ENCODE results near the gene RAD54L. TPM values are rescaled to one million over a fixed set of nuclear protein-coding genes. Genes with fewer than 3 reads are reported as not detected.

The RAD54L gene
- total and polyA plus RNA-seq, 2 donors (not counting 1 experiment from before 2014, with no cell fraction given), result 0.57 to 1.1 TPM

- Histone ChIP-seq H2AFZ (ENCODE audit: insufficient read depth, low read depth, low read length, poor library complexity, severe bottlenecking) (no peak overlapping the region), H3K79me2 (ENCODE audit: control insufficient read depth, insufficient read depth, low read length) (peaks cover 45% of the 10 kb centered on the region), H3K4me2 (replicated peaks; ENCODE audit: low read depth, low read length, poor library complexity, severe bottlenecking) (no peak overlapping the region), H3K9me3 (ENCODE audit: control extremely low read depth in 1 of 3, control insufficient read depth in 2 of 3, insufficient read depth in 1 of 3, low read length in 2 of 3) (no peaks in the 10 kb centered on the region), H4K20me1 (ENCODE audit: control insufficient read depth, insufficient read depth, low read length, poor library complexity, severe bottlenecking) (peaks cover 37% of the 10 kb centered on the region), H3K4me1 (ENCODE audit: control insufficient read depth in 2 of 2, insufficient read depth in 2 of 2, low read length in 2 of 2) (peaks cover 8 to 25% of the 10 kb centered on the region in 2 donors), H3K4me3 (ENCODE audit: control extremely low read depth in 1 of 5, extremely low read depth in 1 of 5, insufficient read depth in 1 of 5, low read depth in 2 of 5, low read length in 4 of 5) (no peak overlapping the region), H3K27me3 (replicated peaks in 1 of 4; ENCODE audit: control extremely low read depth in 1 of 4, control insufficient read depth in 3 of 4, insufficient read depth in 4 of 4, low read length in 3 of 4) (no peaks in the 10 kb centered on the region), H3K27ac (ENCODE audit: low read length in 2 of 2) (no peak overlapping the region), H3K9ac (ENCODE audit: low read length) (no peak overlapping the region), H3K36me3 (replicated peaks in 1 of 2; ENCODE audit: control extremely low read depth in 1 of 2, control insufficient read depth in 1 of 2, extremely low read depth in 1 of 2, insufficient read depth in 2 of 2, low read length in 1 of 2) (peaks cover 5 to 54% of the 10 kb centered on the region in 2 experiments)
- Mint-ChIP-seq H3K4me3 (no peak overlapping the region), H3K4me1 (peaks cover 27% of the 10 kb centered on the region), H3K27me3 (no peaks in the 10 kb centered on the region), H3K9me3 (ENCODE audit: insufficient read depth) (no peaks in the 10 kb centered on the region), H3K27ac (no peak overlapping the region)
- WGBS (ENCODE audit: insufficient coverage), result 91% methylated on average over 10 of the region's 16 CpGs
- ATAC-seq (ENCODE audit: low read depth), result no peak
- intact Hi-C loops (cut with micrococcal nuclease), result no loop called here
- TF ChIP-seq, protein P1, sequence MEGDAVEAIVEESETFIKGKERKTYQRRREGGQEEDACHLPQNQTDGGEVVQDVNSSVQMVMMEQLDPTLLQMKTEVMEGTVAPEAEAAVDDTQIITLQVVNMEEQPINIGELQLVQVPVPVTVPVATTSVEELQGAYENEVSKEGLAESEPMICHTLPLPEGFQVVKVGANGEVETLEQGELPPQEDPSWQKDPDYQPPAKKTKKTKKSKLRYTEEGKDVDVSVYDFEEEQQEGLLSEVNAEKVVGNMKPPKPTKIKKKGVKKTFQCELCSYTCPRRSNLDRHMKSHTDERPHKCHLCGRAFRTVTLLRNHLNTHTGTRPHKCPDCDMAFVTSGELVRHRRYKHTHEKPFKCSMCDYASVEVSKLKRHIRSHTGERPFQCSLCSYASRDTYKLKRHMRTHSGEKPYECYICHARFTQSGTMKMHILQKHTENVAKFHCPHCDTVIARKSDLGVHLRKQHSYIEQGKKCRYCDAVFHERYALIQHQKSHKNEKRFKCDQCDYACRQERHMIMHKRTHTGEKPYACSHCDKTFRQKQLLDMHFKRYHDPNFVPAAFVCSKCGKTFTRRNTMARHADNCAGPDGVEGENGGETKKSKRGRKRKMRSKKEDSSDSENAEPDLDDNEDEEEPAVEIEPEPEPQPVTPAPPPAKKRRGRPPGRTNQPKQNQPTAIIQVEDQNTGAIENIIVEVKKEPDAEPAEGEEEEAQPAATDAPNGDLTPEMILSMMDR (IDR thresholded peaks at IDR 0.05), result no peak
- no peak for TF ChIP-seq EZH2 (IDR thresholded peaks at IDR 0.05; ENCODE audit: borderline replicate concordance, insufficient read depth, low read depth, low read length, poor library complexity, severe bottlenecking)
- no peak for DNase-seq
- CTCF ChIA-PET, result interaction anchor here (0.6 to 1.8 kb wide), 3 partner anchors 8 to 38 kb away, joined by 4 to 5 read pairs (median 4); no protein-coding TSS in a partner anchor
- POLR2A ChIA-PET, result no interaction called here
Measured at GRCh38 chr1:46309401-46310159, 62.0 kb downstream of the RAD54L start.

- ChIA-PET CTCF (interaction anchor here (0.6 kb wide), 1 partner anchor 29 kb away, joined by 4 read pairs; no protein-coding TSS in a partner anchor), POLR2A (interaction anchor here (0.7 kb wide), 1 partner anchor 123 kb away, joined by 3 read pairs; no protein-coding TSS in a partner anchor)
- H3K9me3 Mint-ChIP-seq (ENCODE audit: insufficient read depth), result no peaks in the 10 kb centered on the region
- WGBS (ENCODE audit: insufficient coverage), result 100% methylated on average over 2 of the region's 4 CpGs
- H3K36me3 ChIP-seq (replicated peaks in 1 of 2; ENCODE audit: control extremely low read depth in 1 of 2, control insufficient read depth in 1 of 2, extremely low read depth in 1 of 2, insufficient read depth in 2 of 2, low read length in 1 of 2), result peaks cover 5 to 59% of the 10 kb centered on the region in 2 experiments
- peaks cover 5 to 18% of the 10 kb centered on the region in 2 donors for H3K4me1 ChIP-seq (ENCODE audit: control insufficient read depth in 2 of 2, insufficient read depth in 2 of 2, low read length in 2 of 2)
- H3K4me2 ChIP-seq (replicated peaks; ENCODE audit: low read depth, low read length, poor library complexity, severe bottlenecking), result no peak overlapping the region
- no peak overlapping the region for H3K27ac Mint-ChIP-seq
- no peak overlapping the region for H3K4me3 ChIP-seq (ENCODE audit: control extremely low read depth in 1 of 5, extremely low read depth in 1 of 5, insufficient read depth in 1 of 5, low read depth in 2 of 5, low read length in 4 of 5)
- ATAC-seq (ENCODE audit: low read depth) (no peak), DNase-seq (no peak)
- H3K27ac ChIP-seq (ENCODE audit: low read length in 2 of 2), result no peak overlapping the region
- H3K4me1 Mint-ChIP-seq, result peaks cover 22% of the 10 kb centered on the region
- H3K27me3 Mint-ChIP-seq, result no peaks in the 10 kb centered on the region
- no peak overlapping the region for H3K9ac ChIP-seq (ENCODE audit: low read length)
- intact Hi-C loops (cut with micrococcal nuclease), result no loop called here
- H3K27me3 ChIP-seq (replicated peaks in 1 of 4; ENCODE audit: control extremely low read depth in 1 of 4, control insufficient read depth in 3 of 4, insufficient read depth in 4 of 4, low read length in 3 of 4), result no peaks in the 10 kb centered on the region
- no peak for TF ChIP-seq EZH2 (IDR thresholded peaks at IDR 0.05; ENCODE audit: borderline replicate concordance, insufficient read depth, low read depth, low read length, poor library complexity, severe bottlenecking)
- TF ChIP-seq, protein P1 (IDR thresholded peaks at IDR 0.05), result no peak
- no peaks in the 10 kb centered on the region for H3K9me3 ChIP-seq (ENCODE audit: control extremely low read depth in 1 of 3, control insufficient read depth in 2 of 3, insufficient read depth in 1 of 3, low read length in 2 of 3)
- H4K20me1 ChIP-seq (ENCODE audit: control insufficient read depth, insufficient read depth, low read length, poor library complexity, severe bottlenecking), result peaks cover 33% of the 10 kb centered on the region
- no peak overlapping the region for H2AFZ ChIP-seq (ENCODE audit: insufficient read depth, low read depth, low read length, poor library complexity, severe bottlenecking)
- H3K79me2 ChIP-seq (ENCODE audit: control insufficient read depth, insufficient read depth, low read length), result peaks cover 38% of the 10 kb centered on the region
- no peak overlapping the region for H3K4me3 Mint-ChIP-seq
Measured at GRCh38 chr1:46310321-46310720, 62.8 kb downstream of the RAD54L start.

Measured in B cell (primary cell).